ENCODE measurements around the gene CNN3. TPM values are rescaled to one million over a fixed set of nuclear protein-coding genes. Genes with fewer than 3 reads are reported as not detected.

CNN3 gene
- total RNA-seq, 1 donor from 2014 or later: 57.0 TPM

Other genes starting within 250 kb of the CNN3 start
- gene SLC44A3, start 106.8 kb downstream of the CNN3 start, total RNA-seq: 6.5 TPM
- 2.0 TPM for gene ALG14, start 145.8 kb upstream of the CNN3 start, total RNA-seq
- gene TLCD4, start 190.2 kb upstream of the CNN3 start, total RNA-seq: 53.6 TPM

Measured in Right ventricle myocardium inferior (tissue), 1 donor.